Measurements from ENCODE around the gene ASB3.
"Not testable (repeated sequence)": the region's sequence is repeated elsewhere in the genome, so short reads cannot be mapped to it uniquely, and the experiment has no call there.

DNA sequence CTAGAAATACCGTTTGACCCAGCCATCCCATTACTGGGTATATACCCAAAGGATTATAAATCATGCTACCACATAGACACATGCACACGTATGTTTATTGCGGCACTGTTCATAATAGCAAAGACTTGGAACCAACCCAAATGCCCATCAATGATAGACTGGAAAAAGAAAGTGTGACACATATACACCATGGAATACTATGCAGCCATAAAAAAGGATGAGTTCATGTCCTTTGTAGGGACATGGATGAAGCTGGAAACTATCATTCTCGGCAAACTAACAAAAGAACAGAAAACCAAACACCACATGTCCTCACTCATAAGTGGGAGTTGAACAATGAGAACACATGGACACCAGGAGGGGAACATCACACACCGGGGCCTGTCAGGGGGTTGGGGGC is 119.6 kb downstream of the ASB3 start:
- TF ChIP-seq, protein P1, sequence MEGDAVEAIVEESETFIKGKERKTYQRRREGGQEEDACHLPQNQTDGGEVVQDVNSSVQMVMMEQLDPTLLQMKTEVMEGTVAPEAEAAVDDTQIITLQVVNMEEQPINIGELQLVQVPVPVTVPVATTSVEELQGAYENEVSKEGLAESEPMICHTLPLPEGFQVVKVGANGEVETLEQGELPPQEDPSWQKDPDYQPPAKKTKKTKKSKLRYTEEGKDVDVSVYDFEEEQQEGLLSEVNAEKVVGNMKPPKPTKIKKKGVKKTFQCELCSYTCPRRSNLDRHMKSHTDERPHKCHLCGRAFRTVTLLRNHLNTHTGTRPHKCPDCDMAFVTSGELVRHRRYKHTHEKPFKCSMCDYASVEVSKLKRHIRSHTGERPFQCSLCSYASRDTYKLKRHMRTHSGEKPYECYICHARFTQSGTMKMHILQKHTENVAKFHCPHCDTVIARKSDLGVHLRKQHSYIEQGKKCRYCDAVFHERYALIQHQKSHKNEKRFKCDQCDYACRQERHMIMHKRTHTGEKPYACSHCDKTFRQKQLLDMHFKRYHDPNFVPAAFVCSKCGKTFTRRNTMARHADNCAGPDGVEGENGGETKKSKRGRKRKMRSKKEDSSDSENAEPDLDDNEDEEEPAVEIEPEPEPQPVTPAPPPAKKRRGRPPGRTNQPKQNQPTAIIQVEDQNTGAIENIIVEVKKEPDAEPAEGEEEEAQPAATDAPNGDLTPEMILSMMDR (IDR thresholded peaks at IDR 0.05): not testable (repeated sequence)
- not testable (repeated sequence) for TF ChIP-seq POLR2A, EP300 (IDR thresholded peaks at IDR 0.05)

All from ovary (tissue), 3 donors.